Activated T-helper 9 cell treated with anti-CD3 and anti-CD28 coated beads, Interleukin-2, amount 50 U/mL, for 16 hours (primary cell): ENCODE measurements around the gene EIF3M.
"Not testable (repeated sequence)": the region's sequence is repeated elsewhere in the genome, so short reads cannot be mapped to it uniquely, and the experiment has no call there.

Experiments
- DNase-seq: peaks from one replicate; pipeline ENCODE4 v3.0.0-alpha.2; 2020; ENCODE audit warnings: low read depth

The EIF3M gene

DNA sequence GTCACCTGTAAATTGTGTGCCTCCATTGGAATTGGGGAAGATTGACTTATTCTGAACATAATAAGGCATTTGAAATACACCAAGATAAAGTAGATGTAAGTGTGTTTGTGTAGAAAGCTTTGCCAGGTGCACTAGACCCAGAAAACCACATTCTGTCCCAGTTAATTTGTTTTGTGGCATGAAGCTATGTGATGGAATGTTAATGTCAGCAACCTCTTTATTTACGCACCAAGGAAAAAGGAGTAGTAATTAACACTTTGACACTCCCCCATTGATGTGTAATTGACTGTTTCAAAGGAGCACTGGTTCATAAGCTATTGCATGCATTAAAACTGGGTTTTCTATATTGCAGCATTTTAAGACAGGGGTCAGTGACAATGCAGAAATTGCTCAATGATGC lies 14.3 kb downstream of the EIF3M start:
- DNase-seq, result no peak

DNA sequence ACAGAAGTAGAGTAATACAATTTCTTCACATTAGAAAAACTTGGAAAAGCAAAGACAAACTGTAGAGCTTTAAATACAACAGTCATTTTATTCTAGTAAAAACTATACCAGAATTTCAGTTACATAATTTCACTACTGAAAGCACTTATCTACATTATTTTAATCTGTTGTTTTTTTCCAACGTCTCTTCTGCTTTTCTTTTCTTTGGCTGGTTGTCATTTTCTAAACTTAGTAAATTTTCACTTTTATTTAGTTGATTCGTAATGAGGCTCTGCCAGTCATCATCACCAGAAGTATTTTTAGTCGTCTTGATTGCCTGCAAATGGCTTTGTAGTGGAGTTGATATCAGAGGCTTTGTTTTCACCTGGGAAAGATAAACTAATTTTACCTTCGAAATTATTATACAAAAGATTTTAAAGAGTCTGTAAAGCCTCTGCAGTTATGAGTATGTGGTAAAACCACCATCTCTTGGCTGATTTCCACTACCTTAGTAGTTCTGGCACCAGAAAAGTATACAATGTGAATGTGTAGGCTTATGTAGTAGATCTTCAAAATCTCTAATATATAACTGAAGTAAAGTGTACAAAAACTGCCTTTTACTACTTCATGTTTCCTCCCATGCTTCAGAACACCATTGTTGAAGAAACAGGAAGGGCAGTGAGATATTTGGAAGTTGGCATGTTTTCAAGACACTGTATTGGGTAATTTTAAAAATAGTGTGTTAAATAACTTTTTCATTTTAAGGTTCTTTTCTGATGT lies 19.2 kb downstream of the EIF3M start:
- no peak for DNase-seq

DNA sequence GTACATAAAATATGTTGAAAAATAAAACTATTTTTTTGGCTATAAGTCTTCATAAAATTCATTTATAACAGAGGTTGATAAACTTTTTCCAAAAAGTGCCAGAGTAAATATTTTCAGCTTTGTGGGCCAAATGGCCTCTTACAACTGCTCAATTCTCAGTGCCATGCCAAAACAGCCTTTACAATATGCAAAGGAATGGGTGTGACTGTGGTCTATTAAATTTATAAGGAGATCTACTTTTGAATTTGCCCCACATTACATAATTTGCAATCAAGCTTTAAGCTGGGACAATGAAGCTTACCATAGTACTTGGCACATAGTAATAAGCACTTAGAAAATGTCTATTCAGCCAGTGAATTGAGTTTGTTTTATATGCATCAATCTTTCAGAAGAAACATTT lies 22.6 kb downstream of the EIF3M start:
- no peak for DNase-seq

DNA sequence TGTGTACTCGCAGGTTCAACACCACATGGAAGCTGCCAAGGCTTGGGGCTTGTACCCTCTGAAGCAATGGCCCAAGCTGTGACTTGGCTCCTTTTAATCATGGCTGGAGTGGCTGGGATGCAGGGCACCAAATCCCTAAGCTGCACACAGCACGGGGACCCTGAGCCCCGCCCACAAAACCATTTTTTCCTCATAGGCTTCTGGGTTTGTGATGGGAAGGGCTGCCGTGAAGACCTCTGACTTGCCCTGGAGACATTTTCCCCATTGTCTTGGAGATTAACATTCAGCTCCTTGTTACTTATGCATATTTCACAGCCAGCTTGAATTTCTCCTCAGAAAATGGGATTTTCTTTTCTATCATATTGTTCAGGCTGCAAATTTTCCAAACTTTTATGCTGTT lies 25.2 kb downstream of the EIF3M start:
- DNase-seq, result not testable (repeated sequence)

DNA sequence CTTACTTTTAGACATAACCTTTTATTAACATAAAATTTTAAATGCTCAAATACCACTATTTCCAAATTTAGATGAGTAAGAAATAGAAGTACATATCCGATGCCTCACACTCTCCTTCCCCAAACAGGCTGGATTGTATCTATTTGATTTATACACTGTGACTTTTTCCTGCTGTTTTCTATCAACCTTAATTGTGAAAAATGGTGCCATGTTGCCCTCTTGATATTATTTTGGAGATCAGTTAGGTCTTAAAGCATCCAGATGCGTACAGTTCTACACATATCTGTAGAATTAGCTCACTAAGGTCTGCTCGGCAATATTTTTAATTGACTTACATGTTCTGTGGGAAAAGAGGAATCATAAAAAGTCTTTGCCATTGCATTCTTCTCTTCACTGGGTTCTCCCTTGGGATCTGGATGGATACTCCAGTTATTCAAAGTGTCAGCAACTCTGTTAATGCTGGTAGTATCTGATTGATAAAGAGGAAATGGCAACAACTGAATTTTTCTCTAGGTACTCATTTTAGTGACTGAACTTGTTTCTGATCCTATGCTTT lies 27.2 kb downstream of the EIF3M start:
- no peak for DNase-seq

DNA sequence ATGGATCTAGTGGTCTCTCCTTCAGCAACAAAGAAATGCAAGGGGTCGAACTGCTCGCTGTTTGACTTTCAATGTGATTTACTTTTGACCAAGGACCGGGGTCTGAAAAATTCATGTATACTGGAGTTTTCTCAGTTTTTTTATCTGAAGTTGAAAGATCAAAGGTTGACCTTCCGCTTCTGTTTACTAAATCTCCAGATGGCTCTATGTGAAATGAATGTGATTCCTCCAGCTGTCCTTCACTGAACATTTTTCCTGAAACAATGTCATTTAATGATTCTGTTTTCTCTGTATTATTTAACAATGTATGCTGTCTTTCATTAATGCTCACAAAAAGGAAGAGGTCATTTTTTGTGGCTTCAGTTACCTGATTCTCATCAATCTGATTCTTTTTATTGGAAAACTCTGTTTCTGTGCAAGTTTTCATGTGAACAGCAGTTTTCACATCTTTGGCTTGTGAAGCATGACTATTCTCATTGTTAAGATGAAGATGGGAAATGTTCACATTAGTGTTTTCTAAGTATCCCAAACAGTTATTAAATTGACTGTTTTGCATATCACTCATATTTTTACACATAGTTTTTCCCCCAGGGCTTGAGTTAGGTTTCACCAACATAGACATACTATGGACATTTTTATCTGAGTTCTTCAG lies 30.0 kb downstream of the EIF3M start:
- no peak for DNase-seq

DNA sequence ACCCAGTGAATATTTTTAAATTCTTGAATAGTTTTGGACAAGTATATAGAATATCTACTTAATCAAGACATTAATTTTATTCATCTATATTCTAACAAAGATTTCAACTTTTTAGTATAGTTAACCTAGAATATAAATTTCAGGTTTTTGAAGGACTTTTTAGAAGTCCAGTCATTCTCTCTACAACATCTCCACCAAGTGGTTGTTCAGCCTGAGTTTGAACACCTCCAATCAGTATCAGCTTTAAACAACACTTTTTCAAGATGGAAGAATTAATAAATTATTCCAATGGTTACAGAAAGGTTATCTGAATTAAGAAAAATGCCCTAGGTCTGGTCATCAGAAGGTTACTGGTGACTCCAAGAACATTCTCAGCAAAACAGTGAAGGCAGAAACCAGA lies 31.8 kb downstream of the EIF3M start:
- DNase-seq, result no peak

DNA sequence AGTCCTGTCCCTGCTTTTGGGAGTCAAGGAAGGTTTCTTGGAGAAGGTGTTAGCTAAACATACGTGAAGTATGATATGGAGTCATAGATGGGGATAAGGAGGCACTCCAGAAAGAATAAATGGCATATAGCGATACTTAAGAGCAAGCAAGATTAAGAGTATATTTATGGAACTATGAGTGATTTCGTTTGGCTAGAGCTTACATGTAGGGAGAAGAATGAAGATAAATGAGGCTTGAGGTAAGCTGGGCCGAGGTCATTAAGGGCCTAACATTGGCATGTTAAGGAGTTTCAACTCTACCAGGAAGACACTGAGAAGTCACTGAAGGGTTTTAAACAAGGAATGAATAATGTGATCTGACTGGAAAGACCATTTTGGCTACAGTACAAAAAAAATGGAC lies 33.3 kb downstream of the EIF3M start:
- DNase-seq, result no peak

DNA sequence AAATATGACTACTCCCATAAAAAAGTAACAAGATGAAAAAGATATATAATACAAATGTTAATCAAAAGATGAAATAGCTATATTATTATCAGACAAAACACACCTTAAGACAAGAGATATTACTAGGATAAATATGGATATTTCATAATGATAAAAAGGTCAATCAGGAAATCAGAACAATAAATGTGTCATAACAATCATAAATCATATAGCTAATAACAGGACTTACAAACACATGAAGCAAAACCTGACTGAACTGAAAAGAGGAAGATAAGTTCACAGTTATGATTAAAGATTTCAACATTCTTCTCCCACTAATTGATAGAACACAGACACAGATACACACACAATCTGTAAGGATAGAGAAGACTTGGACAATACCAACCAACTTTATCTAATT lies 47.2 kb downstream of the EIF3M start:
- no peak for DNase-seq

DNA sequence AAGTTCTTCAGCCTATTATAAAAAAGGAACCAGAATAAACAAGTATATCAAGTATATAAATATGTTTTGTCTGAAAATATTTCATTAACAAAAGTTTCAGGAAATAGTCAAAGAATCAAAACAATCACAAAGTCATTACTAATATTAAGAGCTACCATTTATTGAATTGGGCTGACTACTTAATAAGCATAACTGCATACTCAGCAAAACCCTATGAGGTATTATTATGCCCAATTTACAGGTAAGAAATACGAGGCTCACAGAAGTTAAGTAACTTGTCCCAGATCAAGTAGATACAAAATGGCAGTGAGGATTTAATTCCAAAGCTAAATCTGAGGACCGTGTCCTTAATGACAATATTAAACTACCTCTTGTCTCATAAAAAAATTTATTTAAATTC lies 52.2 kb downstream of the EIF3M start:
- DNase-seq, result no peak

DNA sequence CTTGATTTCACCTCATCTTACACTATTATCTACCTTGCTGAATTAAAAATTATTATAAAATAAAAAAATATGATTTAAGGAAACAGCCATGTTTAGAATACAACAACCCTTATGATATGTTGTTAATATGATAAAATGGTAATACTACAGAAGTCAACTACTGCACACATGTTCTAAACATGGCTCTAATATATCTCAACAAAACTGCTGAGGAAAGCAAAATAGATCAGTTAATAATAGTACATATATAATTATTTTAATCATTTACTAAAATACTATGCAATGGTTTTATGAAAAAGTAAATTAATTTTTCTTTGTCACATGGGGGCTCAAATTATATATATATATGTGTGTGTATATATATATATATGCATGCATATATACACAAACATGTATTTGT lies 57.7 kb downstream of the EIF3M start:
- DNase-seq, result no peak

DNA sequence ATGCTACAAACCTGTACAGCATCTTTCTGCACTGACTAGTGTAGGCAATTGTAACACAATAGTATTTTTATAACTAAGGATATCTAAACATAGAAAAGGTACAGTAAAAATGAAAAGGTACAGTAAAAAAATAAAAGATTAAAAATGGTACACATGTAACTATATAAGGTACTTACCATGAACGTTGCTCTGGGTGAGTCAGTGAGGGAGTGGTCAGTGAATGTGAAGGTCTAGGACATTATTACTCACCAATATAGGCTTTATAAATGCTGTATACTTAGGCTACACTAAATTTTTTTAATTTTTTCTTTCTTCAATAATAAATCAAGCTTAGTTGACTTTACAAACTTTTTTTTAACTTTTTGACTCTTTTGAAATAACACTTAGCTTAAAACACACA lies 59.9 kb downstream of the EIF3M start:
- no peak for DNase-seq
